GM12891 (cell line): Measurements from ENCODE around the gene GALK2.

Source experiments
- POLR2AphosphoS5 ChIP-seq: IDR thresholded peaks from 2 replicates; pipeline ENCODE4 v1.6.1; 2011; ENCODE audit warnings: low read depth, low read length, control low read depth
- TAF1 ChIP-seq: IDR thresholded peaks from 2 replicates; pipeline ENCODE4 v1.6.1; 2011; ENCODE audit warnings: low read depth, low read length, control low read depth

DNA sequence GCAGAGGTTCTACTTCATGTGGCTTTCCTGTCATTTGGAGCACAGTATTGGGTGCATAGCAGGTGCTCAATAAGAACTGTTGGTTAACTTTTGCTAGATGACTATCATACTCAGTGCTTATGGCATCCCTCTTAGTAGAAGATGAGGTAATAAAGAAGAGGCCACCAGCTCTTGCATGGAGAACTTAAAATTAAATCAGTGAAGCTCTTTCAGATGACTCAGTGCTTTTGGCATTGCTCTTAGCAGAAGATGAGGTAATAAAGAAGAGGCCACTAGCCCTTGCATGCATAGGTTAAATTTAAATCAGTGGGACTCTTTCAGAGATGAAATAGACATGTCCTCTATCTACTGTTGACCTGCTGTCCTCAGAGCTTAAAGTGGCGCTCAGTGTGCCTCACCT, 143.6 kb downstream of the GALK2 start:
- no peak for TF ChIP-seq TAF1
- TF ChIP-seq POLR2AphosphoS5, result no peak
